Amniotic epithelial cell (primary cell): Measurements from ENCODE around the gene TRIM54.
"Not testable (repeated sequence)": the region's sequence is repeated elsewhere in the genome, so short reads cannot be mapped to it uniquely, and the experiment has no call there.

Experiments used
- DNase-seq: peaks from one replicate; pipeline ENCODE4 v3.0.0-alpha.2; 2010; ENCODE audit warnings: low read depth

Gene TRIM54

GRCh38 chr2:27284996-27285395 is 2.8 kb downstream of the TRIM54 start:
- no peak for DNase-seq

- DNase-seq = no peak
Measured at GRCh38 chr2:27285481-27285880, 3.3 kb downstream of the TRIM54 start.

GRCh38 chr2:27288610-27289009 is 6.4 kb downstream of the TRIM54 start:
- DNase-seq = no peak

- DNase-seq = no peak
Measured at GRCh38 chr2:27290549-27290948, 8.3 kb downstream of the TRIM54 start.

- DNase-seq = peak; percentile 31
Measured at GRCh38 chr2:27291865-27292264, 9.6 kb downstream of the TRIM54 start.

- no peak for DNase-seq
Measured at GRCh38 chr2:27294928-27295327, 12.7 kb downstream of the TRIM54 start.

GRCh38 chr2:27296481-27296880 is 14.3 kb downstream of the TRIM54 start:
- DNase-seq = no peak

GRCh38 chr2:27297195-27297594 is 15.0 kb downstream of the TRIM54 start:
- no peak for DNase-seq

- no peak for DNase-seq
Measured at GRCh38 chr2:27298391-27299080, 16.3 kb downstream of the TRIM54 start.

- not testable (repeated sequence) for DNase-seq
Measured at GRCh38 chr2:27300606-27301005, 18.4 kb downstream of the TRIM54 start.

- DNase-seq = peak; percentile 68
Measured at GRCh38 chr2:27303093-27304025, 21.1 kb downstream of the TRIM54 start.

GRCh38 chr2:27304488-27305240 is 22.4 kb downstream of the TRIM54 start:
- no peak for DNase-seq

- no peak for DNase-seq
Measured at GRCh38 chr2:27305516-27305915, 23.3 kb downstream of the TRIM54 start.

GRCh38 chr2:27306136-27306535 is 23.9 kb downstream of the TRIM54 start:
- DNase-seq = no peak

GRCh38 chr2:27306573-27307286 is 24.5 kb downstream of the TRIM54 start:
- no peak for DNase-seq

- DNase-seq = no peak
Measured at GRCh38 chr2:27307287-27307544, 25.0 kb downstream of the TRIM54 start.

GRCh38 chr2:27307545-27308358 is 25.5 kb downstream of the TRIM54 start:
- DNase-seq = no peak

GRCh38 chr2:27308359-27308881 is 26.2 kb downstream of the TRIM54 start, which contains the start of gene UCN:
Gene UCN, minus strand, starts transcription at chr2:27308445. Its CDS starts 550 bp downstream, at chr2:27307895.
- peak; percentile 32 for DNase-seq

- no peak for DNase-seq
Measured at GRCh38 chr2:27309651-27310050, 27.4 kb downstream of the TRIM54 start.

GRCh38 chr2:27312152-27312551 is 29.9 kb downstream of the TRIM54 start:
- no peak for DNase-seq
